CD8-positive, alpha-beta memory T cell (primary cell): ENCODE data around the gene HIGD1A. TPM values are rescaled to one million over a fixed set of nuclear protein-coding genes. Genes with fewer than 3 reads are reported as not detected.

Source experiments
- CTCF ChIA-PET: fragments of 350-600 bp; sonication (Branson Sonifier 250); formaldehyde crosslinking; loops from one replicate; lab custom pipeline; 2021; ENCODE audit warnings: antibody characterized with exemption; lab: Charles Lee
- POLR2A ChIA-PET: fragments of 350-600 bp; sonication (Branson Sonifier 250); formaldehyde crosslinking; loops from one replicate; lab custom pipeline; 2021; ENCODE audit warnings: antibody characterized with exemption; lab: Charles Lee
- DNase-seq, 5 donors: peaks; one replicate each; pipeline versions ENCODE4 v3.0.0 to v3.0.0-alpha.2; 2020 to 2022; ENCODE audit warnings: mixed read lengths in 1 of 5
- H3K27ac ChIP-seq: one replicate; pipeline ENCODE4 v1.7.0; 2013; ENCODE audit warnings: low read depth, mild to moderate bottlenecking, low read length, moderate library complexity
- H3K27me3 ChIP-seq: 2 replicates; pipeline ENCODE4 v1.7.0; 2013; ENCODE audit warnings: low read length, mild to moderate bottlenecking; ENCODE audit not compliant: insufficient read depth, poor library complexity, severe bottlenecking
- H3K36me3 ChIP-seq: 2 replicates; pipeline ENCODE4 v1.7.0; 2013; ENCODE audit warnings: mild to moderate bottlenecking, low read length, moderate library complexity; ENCODE audit not compliant: insufficient read depth
- H3K4me1 ChIP-seq: 2 replicates; pipeline ENCODE4 v1.7.0; 2013; ENCODE audit warnings: mild to moderate bottlenecking, low read length, moderate library complexity; ENCODE audit not compliant: insufficient read depth
- H3K4me3 ChIP-seq: 2 replicates; pipeline ENCODE4 v1.7.0; 2013; ENCODE audit warnings: mild to moderate bottlenecking, low read length
- H3K9me3 ChIP-seq: 2 replicates; pipeline ENCODE4 v1.7.0; 2013; ENCODE audit warnings: mild to moderate bottlenecking, low read length
- H3K27ac Mint-ChIP-seq, 8 donors: one replicate each; pipeline ENCODE4 v1.8.0; 2020 to 2021; ENCODE audit warnings: mixed read lengths in 8 of 8, mild to moderate bottlenecking in 6 of 8, inconsistent platforms in 3 of 8, moderate library complexity in 3 of 8
- H3K27me3 Mint-ChIP-seq, 2 donors: one replicate each; pipeline ENCODE4 v1.8.0; 2020 to 2021; ENCODE audit warnings: mixed read lengths in 2 of 2, mild to moderate bottlenecking in 1 of 2, moderate library complexity in 1 of 2
- H3K36me3 Mint-ChIP-seq, 3 donors: one replicate each; pipeline ENCODE4 v1.8.0; 2020 to 2021; ENCODE audit warnings: mixed read lengths in 3 of 3, inconsistent platforms in 1 of 3, mild to moderate bottlenecking in 1 of 3
- H3K4me1 Mint-ChIP-seq, 3 donors: one replicate each; pipeline ENCODE4 v1.8.0; 2020 to 2021; ENCODE audit warnings: mixed read lengths in 3 of 3, inconsistent platforms in 1 of 3, mild to moderate bottlenecking in 1 of 3
- H3K4me3 Mint-ChIP-seq, 7 donors: one replicate each; pipeline ENCODE4 v1.8.0; 2020 to 2021; ENCODE audit warnings: mixed read lengths in 7 of 7, mild to moderate bottlenecking in 6 of 7, moderate library complexity in 4 of 7, inconsistent platforms in 2 of 7
- H3K9me3 Mint-ChIP-seq, 5 donors: one replicate each; pipeline ENCODE4 v1.8.0; 2020 to 2022; ENCODE audit warnings: mixed read lengths in 5 of 5, mild to moderate bottlenecking in 3 of 5, moderate library complexity in 2 of 5, inconsistent platforms in 1 of 5
- polyA plus RNA-seq: library from polyadenylated mRNA; unstranded; fragments of 300-500 nt; fragmentation: Illumina TruSeq; gene quantifications from one replicate; pipeline ENCODE4 v1.2.3, GENCODE V29; 2021
- total RNA-seq, 2 experiments: library from RNA; stranded (reverse); gene quantifications; one replicate each; pipeline ENCODE4 v1.2.3, GENCODE V29; 2021

The HIGD1A gene
- total and polyA plus RNA-seq, 3 experiments from 2014 or later = 89.3 to 101 (median 93.2) TPM

- Histone ChIP-seq H3K27me3 (no peaks in the 10 kb centered on the region), H3K9me3 (no peaks in the 10 kb centered on the region), H3K4me3 (no peak overlapping the region), H3K27ac (no peak overlapping the region), H3K4me1 (no peaks in the 10 kb centered on the region), H3K36me3 (no peaks in the 10 kb centered on the region)
- Mint-ChIP-seq H3K27me3 (peaks cover 3 to 6% of the 10 kb centered on the region in 2 donors), H3K4me3 (no peak overlapping the region), H3K27ac (peak overlapping the region in 1 of 8 donors; percentile 31), H3K9me3 (no peaks in the 10 kb centered on the region), H3K4me1 (no peaks in the 10 kb centered on the region), H3K36me3 (no peaks in the 10 kb centered on the region)
- ChIA-PET CTCF (interaction anchor here (1.1 kb wide), 1 partner anchor 9 kb away, joined by 4 read pairs; no protein-coding TSS in a partner anchor), POLR2A (no interaction called here)
- no peak for DNase-seq
Measured at GRCh38 chr3:42762046-42762724, 42.1 kb downstream of the HIGD1A start.

GRCh38 chr3:42758126-42758525 is 46.2 kb downstream of the HIGD1A start:
- no peak overlapping the region for H3K27ac ChIP-seq
- no peaks in the 10 kb centered on the region for H3K36me3 Mint-ChIP-seq
- H3K36me3 ChIP-seq = no peaks in the 10 kb centered on the region
- peaks cover 3 to 6% of the 10 kb centered on the region in 2 donors for H3K27me3 Mint-ChIP-seq
- no peak overlapping the region for H3K4me3 Mint-ChIP-seq
- H3K9me3 Mint-ChIP-seq = no peaks in the 10 kb centered on the region
- H3K27me3 ChIP-seq = no peaks in the 10 kb centered on the region
- no peaks in the 10 kb centered on the region for H3K4me1 Mint-ChIP-seq
- H3K27ac Mint-ChIP-seq = no peak overlapping the region
- no peaks in the 10 kb centered on the region for H3K4me1 ChIP-seq
- POLR2A ChIA-PET = interaction anchor here (0.7 kb wide), 1 partner anchor 203 kb away, joined by 3 read pairs; no protein-coding TSS in a partner anchor
- no peaks in the 10 kb centered on the region for H3K9me3 ChIP-seq
- H3K4me3 ChIP-seq = no peak overlapping the region
- CTCF ChIA-PET = no interaction called here
- no peak for DNase-seq

- Mint-ChIP-seq H3K4me1 (no peaks in the 10 kb centered on the region), H3K27ac (peak overlapping the region in 1 of 8 donors; percentile 1), H3K27me3 (peaks cover 3 to 6% of the 10 kb centered on the region in 2 donors), H3K9me3 (no peaks in the 10 kb centered on the region), H3K4me3 (no peak overlapping the region), H3K36me3 (peaks cover 0 to 2% (median 0%) of the 10 kb centered on the region in 3 donors)
- Histone ChIP-seq H3K27me3 (no peaks in the 10 kb centered on the region), H3K36me3 (no peaks in the 10 kb centered on the region), H3K27ac (no peak overlapping the region), H3K4me1 (no peaks in the 10 kb centered on the region), H3K9me3 (no peaks in the 10 kb centered on the region), H3K4me3 (no peak overlapping the region)
- ChIA-PET CTCF (interaction anchor here (1.2 to 1.3 kb wide), 2 partner anchors 10 to 124 kb away, joined by 3 to 4 read pairs; no protein-coding TSS in a partner anchor), POLR2A (no interaction called here)
- no peak for DNase-seq
Measured at GRCh38 chr3:42756681-42757213, 47.5 kb downstream of the HIGD1A start.

- Mint-ChIP-seq H3K27ac (peak overlapping the region in 1 of 8 donors; percentile 12), H3K4me1 (no peaks in the 10 kb centered on the region), H3K9me3 (no peaks in the 10 kb centered on the region), H3K4me3 (no peak overlapping the region), H3K27me3 (peaks cover 3 to 6% of the 10 kb centered on the region in 2 donors), H3K36me3 (peaks cover 0 to 2% (median 0%) of the 10 kb centered on the region in 3 donors)
- H3K9me3 ChIP-seq = no peaks in the 10 kb centered on the region
- no peak overlapping the region for H3K27ac ChIP-seq
- H3K4me3 ChIP-seq = no peak overlapping the region
- no peaks in the 10 kb centered on the region for H3K27me3 ChIP-seq
- no peaks in the 10 kb centered on the region for H3K4me1 ChIP-seq
- no peak for DNase-seq
- ChIA-PET CTCF (interaction anchor here (1.3 kb wide), 1 partner anchor 9 kb away, joined by 4 read pairs; no protein-coding TSS in a partner anchor), POLR2A (no interaction called here)
- no peaks in the 10 kb centered on the region for H3K36me3 ChIP-seq
Measured at GRCh38 chr3:42755681-42756578, 48.4 kb downstream of the HIGD1A start.

GRCh38 chr3:42753757-42754156 is 50.5 kb downstream of the HIGD1A start:
- no peaks in the 10 kb centered on the region for H3K27me3 ChIP-seq
- Mint-ChIP-seq H3K27me3 (peaks cover 3 to 4% of the 10 kb centered on the region in 2 donors), H3K9me3 (no peaks in the 10 kb centered on the region), H3K4me1 (no peaks in the 10 kb centered on the region), H3K36me3 (peaks cover 0 to 2% (median 0%) of the 10 kb centered on the region in 3 donors), H3K4me3 (no peak overlapping the region), H3K27ac (peak overlapping the region in 1 of 8 donors; percentile 9)
- no peak overlapping the region for H3K27ac ChIP-seq
- no peaks in the 10 kb centered on the region for H3K36me3 ChIP-seq
- H3K4me3 ChIP-seq = no peak overlapping the region
- H3K4me1 ChIP-seq = no peaks in the 10 kb centered on the region
- H3K9me3 ChIP-seq = no peaks in the 10 kb centered on the region
- no peak for DNase-seq
- CTCF ChIA-PET = interaction anchor here (1.1 kb wide), 1 partner anchor 8 kb away, joined by 4 read pairs; no protein-coding TSS in a partner anchor
- POLR2A ChIA-PET = no interaction called here

- ChIA-PET POLR2A (no interaction called here), CTCF (interaction anchor here (1.1 kb wide), 1 partner anchor 9 kb away, joined by 4 read pairs; no protein-coding TSS in a partner anchor)
- Mint-ChIP-seq H3K4me1 (peaks cover 6 to 7% (median 6%) of the 10 kb centered on the region in 3 donors), H3K27me3 (no peaks in the 10 kb centered on the region), H3K9me3 (no peaks in the 10 kb centered on the region), H3K36me3 (peaks cover 0 to 2% (median 0%) of the 10 kb centered on the region in 3 donors), H3K4me3 (no peak overlapping the region), H3K27ac (no peak overlapping the region)
- DNase-seq = no peak
- H3K27ac ChIP-seq = no peak overlapping the region
- no peaks in the 10 kb centered on the region for H3K9me3 ChIP-seq
- H3K4me1 ChIP-seq = peaks cover 6% of the 10 kb centered on the region
- H3K27me3 ChIP-seq = no peaks in the 10 kb centered on the region
- H3K36me3 ChIP-seq = no peaks in the 10 kb centered on the region
- H3K4me3 ChIP-seq = no peak overlapping the region
Measured at GRCh38 chr3:42752961-42753360, 51.3 kb downstream of the HIGD1A start.

GRCh38 chr3:42752441-42752840 is 51.8 kb downstream of the HIGD1A start:
- Histone ChIP-seq H3K4me1 (peaks cover 11% of the 10 kb centered on the region), H3K27me3 (no peaks in the 10 kb centered on the region), H3K36me3 (no peaks in the 10 kb centered on the region), H3K9me3 (no peaks in the 10 kb centered on the region), H3K27ac (no peak overlapping the region), H3K4me3 (no peak overlapping the region)
- Mint-ChIP-seq H3K4me3 (no peak overlapping the region), H3K27me3 (no peaks in the 10 kb centered on the region), H3K27ac (no peak overlapping the region), H3K9me3 (no peaks in the 10 kb centered on the region), H3K4me1 (peaks cover 11 to 12% (median 12%) of the 10 kb centered on the region in 3 donors), H3K36me3 (peaks cover 0 to 2% (median 0%) of the 10 kb centered on the region in 3 donors)
- ChIA-PET CTCF (no interaction called here), POLR2A (no interaction called here)
- no peak for DNase-seq
